Rectal smooth muscle tissue (tissue), 1 donor: ENCODE data around the gene DUSP16.
A peak's percentile ranks its signal among the peaks of the same experiment; 100 is the strongest.
"Not testable (repeated sequence)": the region's sequence is repeated elsewhere in the genome, so short reads cannot be mapped to it uniquely, and the experiment has no call there.

Experiments
- H3K27ac ChIP-seq: one replicate; pipeline ENCODE4 v1.7.0; 2013; ENCODE audit warnings: low read depth, low read length, inconsistent platforms
- H3K27me3 ChIP-seq: one replicate; pipeline ENCODE4 v1.7.0; 2013; ENCODE audit warnings: low read length; ENCODE audit not compliant: control insufficient read depth, insufficient read depth
- H3K36me3 ChIP-seq: one replicate; pipeline ENCODE4 v1.7.0; 2013; ENCODE audit warnings: low read length; ENCODE audit not compliant: control insufficient read depth, insufficient read depth
- H3K4me1 ChIP-seq: one replicate; pipeline ENCODE4 v1.7.0; 2013; ENCODE audit warnings: low read length; ENCODE audit not compliant: control insufficient read depth, insufficient read depth
- H3K4me3 ChIP-seq: one replicate; pipeline ENCODE4 v1.7.0; 2013; ENCODE audit warnings: low read length
- H3K9ac ChIP-seq: one replicate; pipeline ENCODE4 v1.7.0; 2013; ENCODE audit warnings: low read length

Gene DUSP16

GRCh38 chr12:12577786-12578185, 15.1 kb upstream of the DUSP16 start:
- no peak overlapping the region for H3K4me3 ChIP-seq
- H3K36me3 ChIP-seq: no peaks in the 10 kb centered on the region
- H3K27me3 ChIP-seq: no peaks in the 10 kb centered on the region
- no peaks in the 10 kb centered on the region for H3K4me1 ChIP-seq
- no peak overlapping the region for H3K27ac ChIP-seq
- H3K9ac ChIP-seq: no peak overlapping the region

- Histone ChIP-seq H3K4me1 (no peaks in the 10 kb centered on the region), H3K27ac (no peak overlapping the region), H3K9ac (no peak overlapping the region), H3K36me3 (no peaks in the 10 kb centered on the region), H3K4me3 (no peak overlapping the region), H3K27me3 (no peaks in the 10 kb centered on the region)
Measured at GRCh38 chr12:12572659-12573058, 10.0 kb upstream of the DUSP16 start.

- not testable (repeated sequence) for H3K9ac ChIP-seq, H3K27me3 ChIP-seq, H3K4me3 ChIP-seq, H3K36me3 ChIP-seq, H3K4me1 ChIP-seq, H3K27ac ChIP-seq
Measured at GRCh38 chr12:12565971-12566370, 3.3 kb upstream of the DUSP16 start.

GRCh38 chr12:12564911-12565310, 2.2 kb upstream of the DUSP16 start:
- Histone ChIP-seq H3K27ac (no peak overlapping the region), H3K9ac (no peak overlapping the region), H3K36me3 (no peaks in the 10 kb centered on the region), H3K4me1 (peaks cover 11% of the 10 kb centered on the region), H3K27me3 (no peaks in the 10 kb centered on the region), H3K4me3 (no peak overlapping the region)

GRCh38 chr12:12563290-12563928, 746 bp upstream of the DUSP16 start:
- H3K4me3 ChIP-seq: peak overlapping the region; percentile 72
- no peaks in the 10 kb centered on the region for H3K36me3 ChIP-seq
- H3K9ac ChIP-seq: peak overlapping the region; percentile 88
- peaks cover 20% of the 10 kb centered on the region for H3K4me1 ChIP-seq
- no peaks in the 10 kb centered on the region for H3K27me3 ChIP-seq
- H3K27ac ChIP-seq: peak overlapping the region; percentile 94

GRCh38 chr12:12562016-12562483, 613 bp downstream of the DUSP16 start:
- Histone ChIP-seq H3K9ac (peak overlapping the region; percentile 88), H3K4me1 (peaks cover 20% of the 10 kb centered on the region), H3K36me3 (no peaks in the 10 kb centered on the region), H3K4me3 (peak overlapping the region; percentile 72), H3K27me3 (no peaks in the 10 kb centered on the region), H3K27ac (peak overlapping the region; percentile 90)

GRCh38 chr12:12561371-12562015, 1.2 kb downstream of the DUSP16 start:
- Histone ChIP-seq H3K27me3 (no peaks in the 10 kb centered on the region), H3K36me3 (no peaks in the 10 kb centered on the region), H3K4me3 (peak overlapping the region; percentile 72), H3K9ac (peak overlapping the region; percentile 88), H3K27ac (peak overlapping the region; percentile 90), H3K4me1 (peaks cover 20% of the 10 kb centered on the region)

GRCh38 chr12:12560587-12561370, 1.9 kb downstream of the DUSP16 start:
- Histone ChIP-seq H3K36me3 (no peaks in the 10 kb centered on the region), H3K27me3 (no peaks in the 10 kb centered on the region), H3K4me3 (peak overlapping the region; percentile 72), H3K9ac (peak overlapping the region; percentile 88), H3K4me1 (peaks cover 20% of the 10 kb centered on the region), H3K27ac (peak overlapping the region; percentile 90)

GRCh38 chr12:12559719-12560296, 2.9 kb downstream of the DUSP16 start:
- no peak overlapping the region for H3K27ac ChIP-seq
- H3K36me3 ChIP-seq: no peaks in the 10 kb centered on the region
- peak overlapping the region; percentile 25 for H3K4me3 ChIP-seq
- H3K27me3 ChIP-seq: no peaks in the 10 kb centered on the region
- no peak overlapping the region for H3K9ac ChIP-seq
- H3K4me1 ChIP-seq: peaks cover 20% of the 10 kb centered on the region

- Histone ChIP-seq H3K9ac (no peak overlapping the region), H3K27ac (no peak overlapping the region), H3K36me3 (no peaks in the 10 kb centered on the region), H3K4me3 (no peak overlapping the region), H3K4me1 (peaks cover 14% of the 10 kb centered on the region), H3K27me3 (no peaks in the 10 kb centered on the region)
Measured at GRCh38 chr12:12558291-12558690, 4.4 kb downstream of the DUSP16 start.

- Histone ChIP-seq H3K27me3 (no peaks in the 10 kb centered on the region), H3K27ac (no peak overlapping the region), H3K4me1 (peaks cover 12% of the 10 kb centered on the region)
Measured at GRCh38 chr12:12557733-12558132, 4.9 kb downstream of the DUSP16 start.

GRCh38 chr12:12555656-12556055, 7.0 kb downstream of the DUSP16 start:
- H3K4me1 ChIP-seq: peaks cover 11% of the 10 kb centered on the region
- H3K36me3 ChIP-seq: no peaks in the 10 kb centered on the region
- no peak overlapping the region for H3K9ac ChIP-seq
- no peaks in the 10 kb centered on the region for H3K27me3 ChIP-seq
- no peak overlapping the region for H3K4me3 ChIP-seq
- H3K27ac ChIP-seq: no peak overlapping the region

More at GRCh38 chr12:12557733-12558132, 4.9 kb downstream of the DUSP16 start:
- H3K36me3 ChIP-seq: no peaks in the 10 kb centered on the region
- H3K4me3 ChIP-seq: no peak overlapping the region
- H3K9ac ChIP-seq: no peak overlapping the region
